GM12801 (cell line): ENCODE measurements around the gene CRTC3.

ENCODE experiments used
- TF ChIP-seq, protein P1 (sequence below): IDR thresholded peaks from one replicate; pipeline ENCODE4 v1.5.1; 2011; ENCODE audit warnings: control low read depth; ENCODE audit not compliant: insufficient read length; ENCODE audit errors: extremely low read depth

Gene CRTC3

DNA sequence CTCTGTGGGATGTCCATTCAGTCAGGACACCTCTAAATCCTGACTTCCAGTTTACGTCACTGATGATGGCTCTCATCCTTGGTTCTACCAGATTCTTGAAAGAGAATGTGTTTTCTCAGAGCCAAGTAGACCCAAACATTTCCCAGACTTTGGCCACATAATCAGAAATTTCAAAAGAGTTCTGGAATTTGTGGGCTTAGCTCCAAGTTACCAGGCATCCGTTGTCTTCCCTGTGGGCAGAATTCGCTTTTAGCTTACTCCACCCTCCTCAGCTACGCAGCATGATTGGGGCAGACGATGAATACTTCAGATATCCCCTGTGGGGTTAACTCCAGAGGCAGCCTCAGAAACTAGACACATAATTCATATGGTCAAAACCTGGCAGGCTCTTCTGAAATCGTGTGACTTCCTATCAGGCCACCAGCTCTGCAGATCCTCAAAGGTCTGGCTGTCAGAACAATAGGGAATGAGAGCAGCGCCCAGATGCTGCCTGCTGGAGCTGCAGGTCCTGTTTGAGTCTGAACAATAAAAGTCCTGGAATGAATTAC is 30.6 kb downstream of the CRTC3 start:
- TF ChIP-seq, protein P1, sequence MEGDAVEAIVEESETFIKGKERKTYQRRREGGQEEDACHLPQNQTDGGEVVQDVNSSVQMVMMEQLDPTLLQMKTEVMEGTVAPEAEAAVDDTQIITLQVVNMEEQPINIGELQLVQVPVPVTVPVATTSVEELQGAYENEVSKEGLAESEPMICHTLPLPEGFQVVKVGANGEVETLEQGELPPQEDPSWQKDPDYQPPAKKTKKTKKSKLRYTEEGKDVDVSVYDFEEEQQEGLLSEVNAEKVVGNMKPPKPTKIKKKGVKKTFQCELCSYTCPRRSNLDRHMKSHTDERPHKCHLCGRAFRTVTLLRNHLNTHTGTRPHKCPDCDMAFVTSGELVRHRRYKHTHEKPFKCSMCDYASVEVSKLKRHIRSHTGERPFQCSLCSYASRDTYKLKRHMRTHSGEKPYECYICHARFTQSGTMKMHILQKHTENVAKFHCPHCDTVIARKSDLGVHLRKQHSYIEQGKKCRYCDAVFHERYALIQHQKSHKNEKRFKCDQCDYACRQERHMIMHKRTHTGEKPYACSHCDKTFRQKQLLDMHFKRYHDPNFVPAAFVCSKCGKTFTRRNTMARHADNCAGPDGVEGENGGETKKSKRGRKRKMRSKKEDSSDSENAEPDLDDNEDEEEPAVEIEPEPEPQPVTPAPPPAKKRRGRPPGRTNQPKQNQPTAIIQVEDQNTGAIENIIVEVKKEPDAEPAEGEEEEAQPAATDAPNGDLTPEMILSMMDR, result no peak

DNA sequence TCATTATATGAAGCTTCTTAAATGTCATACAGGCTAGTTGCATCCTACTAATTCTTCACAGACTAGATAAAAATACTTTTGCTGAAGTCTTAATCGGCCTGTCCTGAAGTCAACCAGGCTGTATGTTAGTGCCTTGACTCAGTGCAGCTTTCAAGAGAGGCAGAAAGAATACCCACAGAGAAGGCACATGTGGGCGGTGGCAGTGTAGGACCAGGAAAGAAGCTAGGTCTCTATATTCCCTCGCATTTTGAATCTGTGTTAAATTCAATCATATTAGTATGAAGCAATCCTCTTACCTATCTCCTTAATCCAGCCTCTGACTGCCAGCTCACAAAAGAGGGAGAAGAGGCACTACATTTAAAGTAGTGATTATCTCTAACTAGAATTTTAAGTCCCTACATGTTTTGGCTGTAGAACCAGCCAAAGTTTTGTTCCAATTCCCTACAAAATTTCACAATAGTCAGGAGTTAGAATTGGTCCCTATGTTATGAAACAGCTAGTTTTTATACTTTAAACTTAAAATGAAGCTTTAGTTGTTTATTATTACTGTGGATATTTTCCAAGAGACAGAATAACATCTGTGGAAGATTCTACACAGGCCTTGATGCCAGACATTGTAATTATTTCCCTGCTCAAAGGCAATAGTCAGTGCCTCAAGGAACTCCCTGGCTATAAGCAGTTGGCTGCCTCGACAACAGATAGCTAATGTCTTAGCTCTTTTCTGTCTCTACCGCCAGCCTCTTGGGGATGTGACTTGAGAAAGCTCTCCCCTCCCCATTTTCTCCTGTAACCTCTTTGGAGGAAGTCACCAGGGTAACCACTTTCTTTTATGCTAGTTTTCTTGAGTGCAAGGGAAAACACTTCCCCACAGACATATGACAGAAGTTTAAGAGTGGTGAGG is 31.9 kb downstream of the CRTC3 start:
- TF ChIP-seq, protein P1, result no peak

DNA sequence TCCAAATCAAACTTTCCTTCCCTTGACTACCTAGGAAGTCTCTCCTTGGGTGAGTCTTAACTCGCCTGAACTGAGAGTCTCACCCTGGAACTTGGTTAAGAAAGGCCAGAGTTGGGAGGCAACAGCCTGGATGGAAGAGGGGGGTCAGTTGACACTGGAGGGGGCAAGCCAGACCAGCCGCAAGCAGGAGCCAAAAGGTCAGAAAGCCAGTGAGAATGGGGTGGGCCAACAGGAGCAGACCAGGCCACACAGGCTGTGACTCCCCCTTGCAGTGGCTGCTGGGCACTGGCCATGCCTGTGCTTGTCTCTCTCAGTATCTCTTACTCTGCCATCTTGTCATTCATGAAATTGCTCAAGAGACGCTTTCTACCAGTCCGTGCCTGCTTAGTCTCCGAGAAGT is 32.9 kb downstream of the CRTC3 start:
- TF ChIP-seq, protein P1, result no peak

DNA sequence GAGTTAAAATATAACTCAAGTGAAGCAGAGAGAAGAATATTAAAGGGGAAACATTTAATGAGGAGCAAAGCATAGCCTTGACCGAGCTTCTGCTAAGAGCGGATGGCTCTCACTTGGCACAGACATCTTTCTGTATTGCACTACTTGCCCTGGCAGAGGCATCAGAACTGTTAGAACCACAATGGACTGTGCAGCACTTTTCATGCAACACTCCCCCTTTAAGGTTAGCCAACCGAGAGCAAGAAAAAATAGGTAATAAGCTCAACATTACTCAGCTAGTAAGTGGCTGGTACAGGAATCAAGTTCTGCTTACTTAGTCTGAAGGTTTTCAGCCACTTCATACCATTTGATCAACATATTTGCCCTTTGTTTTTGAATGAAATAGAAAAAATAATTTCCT is 33.7 kb downstream of the CRTC3 start:
- TF ChIP-seq, protein P1, result no peak

DNA sequence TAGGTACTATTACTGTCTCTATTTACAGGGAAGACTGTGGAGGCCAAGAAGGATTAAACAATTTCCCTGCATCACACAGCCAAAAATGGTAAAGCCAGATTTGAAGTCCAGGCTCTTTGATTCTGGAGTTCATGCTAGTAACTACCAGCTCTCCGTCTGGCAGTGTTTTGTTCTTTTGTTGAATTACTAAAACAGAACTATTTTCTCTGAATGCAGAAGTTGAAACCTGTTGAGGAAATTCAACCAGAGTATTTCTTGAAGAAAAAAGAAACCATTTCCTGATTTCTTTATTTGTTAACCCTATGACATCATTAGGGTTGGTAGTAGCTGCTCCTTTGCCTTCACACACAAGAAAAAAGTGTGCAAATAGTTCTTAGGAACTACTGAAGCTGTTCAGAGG is 34.3 kb downstream of the CRTC3 start:
- TF ChIP-seq, protein P1, result no peak

DNA sequence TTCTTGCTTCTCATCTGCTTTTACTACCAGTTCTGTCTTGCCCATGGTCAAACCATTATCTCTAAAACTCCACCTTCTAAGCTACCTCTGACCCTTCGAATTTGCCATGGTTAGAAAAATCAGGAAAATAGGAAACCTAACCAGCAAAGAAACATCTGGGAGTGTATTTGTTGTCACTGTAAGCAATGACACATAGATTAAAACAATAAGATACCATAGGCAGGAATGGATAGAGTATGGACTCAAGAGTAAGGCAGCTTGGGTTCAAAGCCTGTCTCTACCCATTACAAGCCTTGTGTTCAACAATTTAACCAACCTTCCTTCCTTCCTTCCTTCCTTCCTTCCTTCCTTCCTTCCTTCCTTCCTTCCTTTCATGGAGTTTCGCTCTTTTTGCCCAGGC is 34.9 kb downstream of the CRTC3 start:
- TF ChIP-seq, protein P1, result no peak

DNA sequence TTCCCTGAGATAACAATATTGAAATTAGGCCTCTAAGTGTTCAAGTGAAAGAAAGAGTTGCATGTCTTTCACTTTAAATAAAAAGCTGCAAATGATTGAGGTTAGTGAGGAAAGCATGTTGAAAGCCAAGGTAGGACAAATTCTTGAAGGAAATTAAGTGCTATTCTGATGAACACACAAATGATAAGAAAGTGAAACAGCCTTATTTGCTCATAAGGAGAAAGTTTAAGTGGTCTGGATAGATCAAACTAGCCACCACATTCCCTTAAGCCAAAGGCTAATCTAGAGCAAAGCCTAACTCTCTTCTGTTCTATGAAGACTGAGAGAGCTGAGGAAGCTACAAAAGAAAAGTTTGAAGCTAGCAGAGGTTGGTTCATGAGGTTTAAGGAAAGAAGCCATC is 36.1 kb downstream of the CRTC3 start:
- TF ChIP-seq, protein P1, result no peak
